Non-pigmented ciliary epithelial cell (primary cell): ENCODE results near the gene NDUFB11.
"Not testable (repeated sequence)": the region's sequence is repeated elsewhere in the genome, so short reads cannot be mapped to it uniquely, and the experiment has no call there.

Experiments used
- DNase-seq: peaks from one replicate; pipeline ENCODE4 v3.0.0-alpha.2; 2010; ENCODE audit warnings: low read depth

The NDUFB11 gene

GRCh38 chrX:47146121-47146935 lies 1.8 kb upstream of the NDUFB11 start:
- DNase-seq: no peak

- DNase-seq: no peak
Measured at GRCh38 chrX:47145395-47146120, 1.1 kb upstream of the NDUFB11 start.

GRCh38 chrX:47143894-47144625 lies 442 bp downstream of the NDUFB11 start:
- no peak for DNase-seq

- no peak for DNase-seq
Measured at GRCh38 chrX:47138171-47138570, 6.3 kb downstream of the NDUFB11 start.

GRCh38 chrX:47135650-47136049 lies 8.9 kb downstream of the NDUFB11 start:
- not testable (repeated sequence) for DNase-seq

GRCh38 chrX:47133493-47133892 lies 11.0 kb downstream of the NDUFB11 start:
- DNase-seq: no peak

GRCh38 chrX:47129899-47130358 lies 14.6 kb downstream of the NDUFB11 start:
- no peak for DNase-seq

GRCh38 chrX:47129157-47129898 lies 15.2 kb downstream of the NDUFB11 start:
- peak; percentile 82 for DNase-seq

GRCh38 chrX:47124466-47124865 lies 20.0 kb downstream of the NDUFB11 start:
- DNase-seq: not testable (repeated sequence)

- DNase-seq: not testable (repeated sequence)
Measured at GRCh38 chrX:47116551-47117110, 27.9 kb downstream of the NDUFB11 start.

- no peak for DNase-seq
Measured at GRCh38 chrX:47112316-47112954, 32.1 kb downstream of the NDUFB11 start.

- not testable (repeated sequence) for DNase-seq
Measured at GRCh38 chrX:47110936-47111615, 33.4 kb downstream of the NDUFB11 start.

GRCh38 chrX:47101206-47101605 lies 43.3 kb downstream of the NDUFB11 start:
- no peak for DNase-seq

- no peak for DNase-seq
Measured at GRCh38 chrX:47098338-47099094, 46.0 kb downstream of the NDUFB11 start.

- DNase-seq: no peak
Measured at GRCh38 chrX:47097018-47097417, 47.5 kb downstream of the NDUFB11 start.

GRCh38 chrX:47093860-47094259 lies 50.6 kb downstream of the NDUFB11 start:
- no peak for DNase-seq

- peak; percentile 8 for DNase-seq
Measured at GRCh38 chrX:47093248-47093647, 51.3 kb downstream of the NDUFB11 start.
